SK-N-SH (cell line): ENCODE data around the gene BEX3. TPM values are rescaled to one million over a fixed set of nuclear protein-coding genes. Genes with fewer than 3 reads are reported as not detected.

Experiments used
- CTCF ChIA-PET: fragments of 300-600, 350-600 bp; formaldehyde crosslinking; extraction: SDS; loops from one replicate; lab custom pipeline; 2021; lab: Yijun Ruan, JAX
- POLR2A ChIA-PET: fragments of 350-600 bp; sonication (Branson Sonifier 250); formaldehyde crosslinking; extraction: SDS; loops from one replicate; lab custom pipeline; 2020; ENCODE audit warnings: antibody characterized with exemption, inconsistent platforms; lab: Yijun Ruan, JAX
- DNase-seq: peaks from one replicate; pipeline ENCODE4 v3.0.0; 2012
- H2AFZ ChIP-seq: fragments of 200-600 bp; sonication (generic); 2 replicates; pipeline ENCODE4 v1.8.1; 2016; ENCODE audit warnings: antibody characterized with exemption, mild to moderate bottlenecking, low read depth
- H3F3A ChIP-seq: fragments of 200-600 bp; sonication (generic); replicated peaks from 2 replicates; pipeline ENCODE3; 2016; ENCODE audit warnings: antibody characterized with exemption, mild to moderate bottlenecking; ENCODE audit not compliant: insufficient read depth
- H3K27ac ChIP-seq, 2 experiments: fragments of 200-500 bp in 1 of 2; fragments of 200-600 bp in 1 of 2; sonication (Bioruptor generic) in 1 of 2; sonication (generic), shearing (Covaris generic) in 1 of 2; 2 replicates each; pipeline versions ENCODE4 v1.5.1 to v1.6.1; 2014 to 2016; ENCODE audit warnings: low read depth in 2 of 2, inconsistent platforms in 1 of 2, low read length in 1 of 2, mild to moderate bottlenecking in 1 of 2, mixed read lengths in 1 of 2
- H3K27me3 ChIP-seq: fragments of 200-600 bp; sonication (generic), shearing (Covaris generic); 2 replicates; pipeline ENCODE4 v1.6.1; 2016; ENCODE audit warnings: mixed run types; ENCODE audit not compliant: insufficient read depth
- H3K36me3 ChIP-seq, 2 experiments: fragments of 200-500 bp in 1 of 2; fragments of 200-600 bp in 1 of 2; sonication (Bioruptor generic) in 1 of 2; sonication (generic) in 1 of 2; replicated peaks in 1 of 2; 2 replicates each; pipeline versions ENCODE3 to v1.5.1; 2014 to 2016; ENCODE audit warnings: low read length in 1 of 2, mild to moderate bottlenecking in 1 of 2; ENCODE audit not compliant: insufficient read depth in 2 of 2, control insufficient read depth in 1 of 2
- H3K4me1 ChIP-seq, 2 experiments: fragments of 200-500 bp in 1 of 2; fragments of 200-600 bp in 1 of 2; sonication (Bioruptor generic) in 1 of 2; sonication (generic), shearing (Covaris generic) in 1 of 2; 2 replicates each; pipeline versions ENCODE4 v1.5.1 to v1.6.1; 2014 to 2016; ENCODE audit warnings: low read depth in 1 of 2, low read length in 1 of 2, mixed run types in 1 of 2; ENCODE audit not compliant: insufficient read depth in 2 of 2, control insufficient read depth in 1 of 2
- H3K4me2 ChIP-seq: fragments of 200-600 bp; sonication (generic), shearing (Covaris generic); 2 replicates; pipeline ENCODE4 v1.6.1; 2017; ENCODE audit warnings: mixed run types
- H3K4me3 ChIP-seq, 2 experiments: fragments of 200-500 bp in 1 of 2; fragments of 200-600 bp in 1 of 2; sonication (Bioruptor generic) in 1 of 2; sonication (generic), shearing (Covaris generic) in 1 of 2; 2 replicates each; pipeline versions ENCODE4 v1.5.1 to v1.8.1; 2014 to 2016; ENCODE audit warnings: low read depth in 2 of 2, inconsistent platforms in 1 of 2, low read length in 1 of 2, mild to moderate bottlenecking in 1 of 2, mixed read lengths in 1 of 2, moderate library complexity in 1 of 2
- H3K79me2 ChIP-seq: fragments of 200-600 bp; sonication (generic); 2 replicates; pipeline ENCODE4 v1.8.1; 2017; ENCODE audit warnings: mild to moderate bottlenecking; ENCODE audit not compliant: insufficient read depth
- H3K9ac ChIP-seq: fragments of 200-600 bp; sonication (generic); 2 replicates; pipeline ENCODE4 v1.6.1; 2017; ENCODE audit warnings: mixed run types
- H3K9me2 ChIP-seq: fragments of 200-600 bp; sonication (generic); 2 replicates; pipeline ENCODE4 v1.6.1; 2017; ENCODE audit warnings: mixed run types
- H3K9me3 ChIP-seq: fragments of 200-600 bp; sonication (generic); 2 replicates; pipeline ENCODE4 v1.6.1; 2017; ENCODE audit warnings: mixed run types, mild to moderate bottlenecking, moderate library complexity
- H4K20me1 ChIP-seq: fragments of 200-600 bp; sonication (generic); 2 replicates; pipeline ENCODE4 v1.6.1; 2017; ENCODE audit warnings: mild to moderate bottlenecking, mixed run types; ENCODE audit not compliant: insufficient read depth
- CHD2 ChIP-seq: fragments of 150-350 bp; IDR thresholded peaks from 2 replicates; pipeline ENCODE4 v1.6.1; 2018; ENCODE audit warnings: low read length; ENCODE audit not compliant: partially characterized antibody
- ELF1 ChIP-seq: IDR thresholded peaks from 2 replicates; pipeline ENCODE4 v1.4.0; 2012
- EP300 ChIP-seq, 2 experiments: IDR thresholded peaks; 2 replicates each; pipeline versions ENCODE4 v1.4.0 to v1.6.1; 2012; ENCODE audit warnings: borderline replicate concordance in 1 of 2, low read depth in 1 of 2, low read length in 1 of 2
- EZH2phosphoT487 ChIP-seq: fragments of 200-600 bp; sonication (generic); IDR thresholded peaks from 2 replicates; pipeline ENCODE4 v1.6.1; 2017; ENCODE audit warnings: low read depth, mixed run types, mild to moderate bottlenecking, antibody characterized with exemption, moderate library complexity, borderline replicate concordance
- FOSL2 ChIP-seq: IDR thresholded peaks from 2 replicates; pipeline ENCODE4 v1.4.0; 2012; ENCODE audit warnings: low read depth, mild to moderate bottlenecking, moderate library complexity, borderline replicate concordance
- FOXJ3 ChIP-seq: sonication (generic); formaldehyde crosslinking; IDR thresholded peaks from 2 replicates; pipeline ENCODE4 v1.5.1; 2020; ENCODE audit warnings: mild to moderate bottlenecking, missing genetic modification reagents
- GABPA ChIP-seq: IDR thresholded peaks from 2 replicates; pipeline ENCODE4 v1.4.0; 2012; ENCODE audit warnings: low read depth, mild to moderate bottlenecking
- MEF2A ChIP-seq: IDR thresholded peaks from 2 replicates; pipeline ENCODE4 v1.4.0; 2012; ENCODE audit warnings: low read depth, borderline replicate concordance
- NRF1 ChIP-seq: IDR thresholded peaks from 2 replicates; pipeline ENCODE4 v1.6.1; 2012; ENCODE audit warnings: low read depth, mild to moderate bottlenecking, low read length
- POLR2AphosphoS5 ChIP-seq: IDR thresholded peaks from 2 replicates; pipeline ENCODE4 v1.6.1; 2012; ENCODE audit warnings: low read depth, low read length
- RAD21 ChIP-seq: IDR thresholded peaks from 2 replicates; pipeline ENCODE4 v1.6.1; 2012; ENCODE audit warnings: mild to moderate bottlenecking, low read length
- SIN3A ChIP-seq: IDR thresholded peaks from 2 replicates; pipeline ENCODE4 v1.6.1; 2012; ENCODE audit warnings: low read depth, mild to moderate bottlenecking, low read length, moderate library complexity, borderline replicate concordance
- TAF1 ChIP-seq: IDR thresholded peaks from 2 replicates; pipeline ENCODE4 v1.6.1; 2012; ENCODE audit warnings: low read depth, mild to moderate bottlenecking, low read length, moderate library complexity, borderline replicate concordance
- TCF12 ChIP-seq: IDR thresholded peaks from 2 replicates; pipeline ENCODE4 v1.4.0; 2012
- WGBS: methylation state at CpG from one replicate; pipeline ENCODE4 v1.1.6; 2017; ENCODE audit warnings: low lambda C conversion rate; 5-methylcytosine and 5-hydroxymethylcytosine counted together
- polyA plus RNA-seq, 3 experiments: library from polyadenylated mRNA; depleted of rRNA; stranded (reverse); fragments of >200 nt; gene quantifications; 2 replicates each; pipeline ENCODE4 v1.2.3, GENCODE V29; 2012
- TF ChIP-seq, protein P1 (sequence below): fragments of 150-350 bp; IDR thresholded peaks from 2 replicates; pipeline ENCODE4 v1.6.1; 2016; ENCODE audit warnings: mild to moderate bottlenecking, low read depth, low read length
- TF ChIP-seq, protein P2 (sequence below): IDR thresholded peaks from 2 replicates; pipeline ENCODE4 v1.4.0; 2012; ENCODE audit warnings: low read depth, borderline replicate concordance
- TF ChIP-seq, protein P3 (sequence below): IDR thresholded peaks from 2 replicates; pipeline ENCODE4; 2012

BEX3 gene
- polyA plus RNA-seq, 1 of the 3 experiments (the other 2 are of a cell fraction): 392 TPM

DNA sequence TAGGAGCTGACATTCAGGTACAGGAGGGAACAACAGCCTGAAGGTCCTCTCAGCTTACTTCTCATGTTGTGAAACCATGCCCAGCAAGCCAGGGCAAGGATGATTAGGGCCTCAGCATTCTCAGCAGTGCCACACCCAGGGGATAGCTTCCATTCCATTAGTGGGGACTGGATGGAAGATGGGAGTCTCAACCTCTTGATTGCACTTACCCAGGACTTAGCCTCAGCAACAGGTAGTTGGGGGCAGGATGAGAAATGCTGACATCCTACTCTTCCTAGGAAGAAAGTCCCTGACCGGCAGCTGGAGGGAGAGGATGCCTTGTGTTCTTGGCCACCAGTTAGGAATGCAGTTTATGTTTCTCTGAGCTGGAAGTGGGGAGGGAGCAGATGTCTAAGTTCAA is 8.8 kb upstream of the BEX3 start:
- Histone ChIP-seq H3K9me2 (no peaks in the 10 kb centered on the region), H3K36me3 (no peaks in the 10 kb centered on the region), H3K9ac (no peak overlapping the region), H3K4me2 (no peak overlapping the region), H3K9me3 (no peaks in the 10 kb centered on the region), H3F3A (no peaks in the 10 kb centered on the region), H3K27me3 (no peaks in the 10 kb centered on the region), H3K27ac (no peak overlapping the region), H3K4me1 (no peaks in the 10 kb centered on the region), H2AFZ (no peak overlapping the region), H3K79me2 (no peaks in the 10 kb centered on the region), H3K4me3 (no peak overlapping the region), H4K20me1 (no peaks in the 10 kb centered on the region)
- POLR2A ChIA-PET: no interaction called here
- 71% methylated on average over 1 of the region's 1 CpG for WGBS
- TF ChIP-seq EZH2phosphoT487: no peak
- no peak for TF ChIP-seq FOXJ3 (CRISPR knock-in tag)
- TF ChIP-seq MEF2A: no peak
- no peak for TF ChIP-seq TAF1
- CTCF ChIA-PET: interaction anchor here (1.7 kb wide), 1 partner anchor 24 kb away, joined by 5 read pairs; no protein-coding TSS in a partner anchor
- no peak for DNase-seq

DNA sequence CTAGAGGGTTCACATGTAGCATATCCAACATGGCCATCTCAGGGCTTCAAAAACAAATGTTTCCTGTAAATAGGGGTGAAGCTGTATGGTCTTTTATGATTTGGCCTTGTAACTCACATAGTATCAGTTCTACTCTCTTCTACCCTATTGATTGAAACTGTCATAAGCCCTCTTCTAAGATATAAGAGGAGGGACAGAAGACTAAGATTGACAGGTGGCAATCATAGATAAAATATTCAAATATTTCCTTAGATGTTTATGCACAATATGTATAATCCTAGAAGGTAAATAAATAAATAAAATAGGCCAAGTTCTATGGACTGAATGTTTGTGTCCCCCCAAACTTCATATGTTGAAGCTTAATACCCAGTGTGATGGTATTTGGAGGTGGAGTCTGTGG is 6.9 kb upstream of the BEX3 start:
- H3K36me3 ChIP-seq: no peaks in the 10 kb centered on the region
- CTCF ChIA-PET: no interaction called here

More for the DNA sequence above, 6.9 kb upstream of the BEX3 start:
- TF ChIP-seq, protein P1, sequence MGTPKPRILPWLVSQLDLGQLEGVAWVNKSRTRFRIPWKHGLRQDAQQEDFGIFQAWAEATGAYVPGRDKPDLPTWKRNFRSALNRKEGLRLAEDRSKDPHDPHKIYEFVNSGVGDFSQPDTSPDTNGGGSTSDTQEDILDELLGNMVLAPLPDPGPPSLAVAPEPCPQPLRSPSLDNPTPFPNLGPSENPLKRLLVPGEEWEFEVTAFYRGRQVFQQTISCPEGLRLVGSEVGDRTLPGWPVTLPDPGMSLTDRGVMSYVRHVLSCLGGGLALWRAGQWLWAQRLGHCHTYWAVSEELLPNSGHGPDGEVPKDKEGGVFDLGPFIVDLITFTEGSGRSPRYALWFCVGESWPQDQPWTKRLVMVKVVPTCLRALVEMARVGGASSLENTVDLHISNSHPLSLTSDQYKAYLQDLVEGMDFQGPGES: no peak
- TF ChIP-seq, protein P2, sequence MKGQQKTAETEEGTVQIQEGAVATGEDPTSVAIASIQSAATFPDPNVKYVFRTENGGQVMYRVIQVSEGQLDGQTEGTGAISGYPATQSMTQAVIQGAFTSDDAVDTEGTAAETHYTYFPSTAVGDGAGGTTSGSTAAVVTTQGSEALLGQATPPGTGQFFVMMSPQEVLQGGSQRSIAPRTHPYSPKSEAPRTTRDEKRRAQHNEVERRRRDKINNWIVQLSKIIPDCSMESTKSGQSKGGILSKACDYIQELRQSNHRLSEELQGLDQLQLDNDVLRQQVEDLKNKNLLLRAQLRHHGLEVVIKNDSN: no peak
- TF ChIP-seq GABPA (no peak), SIN3A (no peak), FOSL2 (no peak), TCF12 (no peak), ELF1 (no peak), POLR2AphosphoS5 (no peak), NRF1 (no peak), CHD2 (no peak), EP300 (IDR thresholded peaks at IDR 0.05; ENCODE audit: borderline replicate concordance in 1 of 2, low read depth in 1 of 2, low read length in 1 of 2) (no peak), RAD21 (no peak), FOXJ3 (CRISPR knock-in tag) (no peak)
- TF ChIP-seq, protein P3, sequence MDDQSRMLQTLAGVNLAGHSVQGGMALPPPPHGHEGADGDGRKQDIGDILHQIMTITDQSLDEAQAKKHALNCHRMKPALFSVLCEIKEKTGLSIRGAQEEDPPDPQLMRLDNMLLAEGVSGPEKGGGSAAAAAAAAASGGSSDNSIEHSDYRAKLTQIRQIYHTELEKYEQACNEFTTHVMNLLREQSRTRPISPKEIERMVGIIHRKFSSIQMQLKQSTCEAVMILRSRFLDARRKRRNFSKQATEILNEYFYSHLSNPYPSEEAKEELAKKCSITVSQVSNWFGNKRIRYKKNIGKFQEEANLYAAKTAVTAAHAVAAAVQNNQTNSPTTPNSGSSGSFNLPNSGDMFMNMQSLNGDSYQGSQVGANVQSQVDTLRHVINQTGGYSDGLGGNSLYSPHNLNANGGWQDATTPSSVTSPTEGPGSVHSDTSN: no peak
- no peaks in the 10 kb centered on the region for H4K20me1 ChIP-seq
- no peak overlapping the region for H3K4me2 ChIP-seq
- no peaks in the 10 kb centered on the region for H3K27me3 ChIP-seq
- POLR2A ChIA-PET: no interaction called here
- no peak overlapping the region for H3K9ac ChIP-seq
- no peak overlapping the region for H3K4me3 ChIP-seq
- no peak overlapping the region for H3K27ac ChIP-seq
- no peaks in the 10 kb centered on the region for H3K9me2 ChIP-seq
- no peaks in the 10 kb centered on the region for H3K79me2 ChIP-seq
- H3K9me3 ChIP-seq: no peaks in the 10 kb centered on the region
- H3F3A ChIP-seq: no peaks in the 10 kb centered on the region
- no peaks in the 10 kb centered on the region for H3K4me1 ChIP-seq
- no peak overlapping the region for H2AFZ ChIP-seq
- no peak for DNase-seq
